ENCODE results near the gene ONECUT1.

DNA sequence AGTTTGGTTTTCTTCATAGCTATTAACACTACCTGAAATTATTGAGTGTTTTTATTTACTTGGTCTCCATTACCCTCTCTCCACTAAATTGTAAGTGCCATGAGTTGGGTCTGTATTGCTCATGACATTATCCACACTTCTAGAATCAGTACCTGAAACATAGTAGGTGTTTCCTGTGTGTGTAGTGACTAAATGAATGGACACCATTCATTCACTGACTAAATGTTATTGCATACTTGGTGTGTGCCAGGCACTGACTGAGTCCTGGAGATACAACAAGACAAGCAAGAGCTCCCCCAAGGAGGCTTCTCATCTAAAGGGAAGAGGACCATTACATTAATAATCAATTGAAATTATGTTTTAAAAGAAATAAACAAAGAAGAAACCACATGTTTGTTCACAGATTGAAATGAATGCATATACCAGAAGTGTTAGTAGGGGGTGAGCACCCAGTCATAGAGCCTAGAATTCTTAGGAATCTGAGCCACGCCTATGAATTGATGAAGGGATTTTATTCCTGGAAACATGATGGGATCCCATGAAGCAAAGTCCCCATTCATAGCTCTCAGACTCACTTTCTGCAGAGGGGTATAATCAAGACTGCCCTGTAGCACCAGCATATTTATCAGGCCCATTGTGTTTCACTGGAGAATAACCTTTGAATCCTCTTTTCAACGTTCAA is 79.3 kb downstream of the ONECUT1 start:
- TF ChIP-seq CTCF (conservative IDR thresholded peaks at IDR 0.05) (no peak), EZH2 (IDR thresholded peaks at IDR 0.05; ENCODE audit: low read depth) (no peak)
